ENCODE results near the gene MAGEA9B.
"Not testable (repeated sequence)": the region's sequence is repeated elsewhere in the genome, so short reads cannot be mapped to it uniquely, and the experiment has no call there.

The MAGEA9B gene

DNA sequence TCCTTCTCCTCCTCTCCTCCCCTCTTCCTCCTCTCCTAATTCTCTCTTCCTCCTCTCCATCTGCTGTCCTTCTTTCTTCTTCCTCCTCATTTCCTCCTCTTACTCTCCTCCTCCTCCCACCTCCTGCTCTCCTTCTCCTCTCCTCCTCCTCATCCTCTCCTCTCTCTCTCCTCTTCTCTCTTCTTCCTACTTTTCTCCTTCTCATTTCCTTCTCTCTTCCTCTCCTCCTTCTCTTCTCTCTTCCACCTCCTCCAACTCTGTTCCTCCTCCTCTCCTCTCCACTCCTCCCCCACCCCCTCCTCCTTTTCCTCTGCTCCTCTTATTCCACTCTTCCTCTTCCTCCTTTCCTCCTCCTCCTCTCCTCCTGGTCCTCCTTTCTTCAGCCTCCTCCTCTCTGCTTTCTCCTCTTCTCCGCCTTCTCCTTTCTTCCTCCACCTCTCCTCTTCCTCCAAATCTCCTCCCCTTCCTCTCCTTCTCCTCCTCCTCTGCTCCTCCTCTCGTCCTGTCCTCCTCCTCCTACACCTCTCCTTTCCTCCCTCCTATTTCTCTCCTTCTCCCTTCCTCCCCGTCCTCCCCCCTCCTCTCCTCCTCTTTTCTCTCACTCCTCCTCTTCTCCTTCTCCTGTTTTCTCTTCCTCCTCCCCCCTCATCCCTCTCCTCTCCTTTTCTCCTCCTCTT lies 52.2 kb downstream of the MAGEA9B start:
- not testable (repeated sequence) for DNase-seq (ENCODE audit: low read depth in 2 of 2)

DNA sequence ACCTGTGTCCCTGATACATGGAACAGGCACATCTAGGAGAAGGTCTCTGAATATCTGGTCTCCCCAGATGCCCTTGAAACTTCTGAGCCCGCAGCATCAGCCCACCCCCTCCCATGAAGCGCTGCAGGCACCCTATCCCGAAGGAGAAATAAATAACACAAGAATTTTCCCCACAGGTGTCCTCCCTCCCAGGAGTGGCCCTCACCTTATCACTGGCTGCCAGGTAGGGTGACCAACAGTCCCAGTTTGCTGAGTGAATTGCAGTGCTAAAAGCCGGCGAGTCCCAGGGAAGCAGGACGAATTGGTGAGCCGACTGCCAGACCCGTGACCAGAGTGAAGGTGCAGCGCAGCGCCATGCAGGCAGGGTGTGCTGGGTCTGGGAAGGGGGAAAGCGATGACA lies 53.3 kb downstream of the MAGEA9B start:
- not testable (repeated sequence) for DNase-seq (ENCODE audit: low read depth in 2 of 2)

DNA sequence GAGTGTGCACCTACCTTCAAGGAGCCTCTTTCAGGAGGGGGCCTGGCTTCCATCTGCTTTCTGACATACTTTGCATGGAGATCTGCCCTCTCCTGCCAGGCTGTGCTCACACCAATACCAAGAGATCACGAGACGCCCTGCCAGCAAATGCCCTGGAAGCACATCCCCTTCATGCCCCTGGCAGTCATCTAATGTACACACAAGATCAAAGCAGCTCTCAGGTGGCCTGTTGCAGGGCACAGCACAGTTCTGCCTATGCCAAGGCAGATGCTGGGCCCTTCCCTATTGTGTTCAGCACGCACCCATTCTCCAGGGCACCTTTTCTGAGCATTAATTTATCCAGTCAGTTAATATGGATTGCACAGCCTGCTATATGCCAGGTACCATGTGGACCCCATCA lies 54.4 kb downstream of the MAGEA9B start:
- not testable (repeated sequence) for DNase-seq (ENCODE audit: low read depth in 2 of 2)
